ENCODE data around the gene CHFR.
"Not testable (repeated sequence)": the region's sequence is repeated elsewhere in the genome, so short reads cannot be mapped to it uniquely, and the experiment has no call there.

CHFR gene

GRCh38 chr12:132828706-132829534 lies 58.5 kb downstream of the CHFR start, which contains the start of gene GOLGA3:
TSS of gene GOLGA3 (minus strand) at chr12:132828869. CDS start at chr12:132822128, 6,741 bp downstream.
- peak; percentile 93 for ATAC-seq (replicated peaks)
- Mint-ChIP-seq H3K27me3 (no peaks in the 10 kb centered on the region), H3K27ac (peak within 1 kb of the TSS; percentile 100), H3K36me3 (ENCODE audit: insufficient read depth) (peaks cover 25% of the 10 kb centered on the region), H3K4me1 (ENCODE audit: low read depth in 2 of 2) (peaks cover 25 to 34% of the 10 kb centered on the region in 2 donors), H3K4me3 (peak within 1 kb of the TSS; percentile 97 to 99), H3K9me3 (no peaks in the 10 kb centered on the region)
- DNase-seq: peak; percentile 90 to 94 (median 93)

GRCh38 chr12:132827763-132828703 lies 59.4 kb downstream of the CHFR start:
- DNase-seq: peak in 1 of 3 experiments; percentile 9
- ATAC-seq (replicated peaks): peak; percentile 52
- Mint-ChIP-seq H3K4me1 (ENCODE audit: low read depth in 2 of 2) (peaks cover 25 to 27% of the 10 kb centered on the region in 2 donors), H3K9me3 (no peaks in the 10 kb centered on the region), H3K27ac (peak overlapping the region; percentile 100), H3K4me3 (peak overlapping the region; percentile 97 to 99), H3K36me3 (ENCODE audit: insufficient read depth) (peaks cover 29% of the 10 kb centered on the region), H3K27me3 (no peaks in the 10 kb centered on the region)

- no peak for ATAC-seq (replicated peaks)
- H3K27ac Mint-ChIP-seq: no peak overlapping the region
- H3K4me1 Mint-ChIP-seq (ENCODE audit: low read depth in 2 of 2): peaks cover 25 to 27% of the 10 kb centered on the region in 2 donors
- H3K36me3 Mint-ChIP-seq (ENCODE audit: insufficient read depth): peaks cover 44% of the 10 kb centered on the region
- peak overlapping the region; percentile 29 to 40 for H3K4me3 Mint-ChIP-seq
- H3K9me3 Mint-ChIP-seq: no peaks in the 10 kb centered on the region
- H3K27me3 Mint-ChIP-seq: no peaks in the 10 kb centered on the region
- no peak for DNase-seq
Observed at GRCh38 chr12:132825861-132826260, 61.5 kb downstream of the CHFR start.

- Mint-ChIP-seq H3K9me3 (no peaks in the 10 kb centered on the region), H3K27ac (no peak overlapping the region), H3K4me3 (no peak overlapping the region), H3K4me1 (ENCODE audit: low read depth in 2 of 2) (peaks cover 25 to 27% of the 10 kb centered on the region in 2 donors), H3K27me3 (no peaks in the 10 kb centered on the region), H3K36me3 (ENCODE audit: insufficient read depth) (peaks cover 52% of the 10 kb centered on the region)
- DNase-seq (no peak), ATAC-seq (replicated peaks) (no peak)
Observed at GRCh38 chr12:132825089-132825488, 62.3 kb downstream of the CHFR start.

GRCh38 chr12:132824053-132824452 lies 63.4 kb downstream of the CHFR start:
- peaks cover 23 to 25% of the 10 kb centered on the region in 2 donors for H3K4me1 Mint-ChIP-seq (ENCODE audit: low read depth in 2 of 2)
- peak overlapping the region in 1 of 2 donors; percentile 29 for H3K27ac Mint-ChIP-seq
- no peaks in the 10 kb centered on the region for H3K9me3 Mint-ChIP-seq
- no peak for ATAC-seq (replicated peaks)
- H3K4me3 Mint-ChIP-seq: no peak overlapping the region
- DNase-seq: no peak
- H3K27me3 Mint-ChIP-seq: no peaks in the 10 kb centered on the region
- peaks cover 58% of the 10 kb centered on the region for H3K36me3 Mint-ChIP-seq (ENCODE audit: insufficient read depth)

- Mint-ChIP-seq H3K27me3 (no peaks in the 10 kb centered on the region), H3K27ac (peak overlapping the region; percentile 85 to 90), H3K36me3 (ENCODE audit: insufficient read depth) (peaks cover 73% of the 10 kb centered on the region), H3K9me3 (no peaks in the 10 kb centered on the region), H3K4me1 (ENCODE audit: low read depth in 2 of 2) (peaks cover 5 to 8% of the 10 kb centered on the region in 2 donors), H3K4me3 (peak overlapping the region in 1 of 2 donors; percentile 53)
- DNase-seq (no peak), ATAC-seq (replicated peaks) (peak; percentile 81)
Observed at GRCh38 chr12:132818562-132818961, 68.8 kb downstream of the CHFR start.

GRCh38 chr12:132814232-132814631 lies 73.2 kb downstream of the CHFR start:
- Mint-ChIP-seq H3K9me3 (no peaks in the 10 kb centered on the region), H3K4me3 (no peak overlapping the region), H3K27ac (no peak overlapping the region), H3K4me1 (ENCODE audit: low read depth in 2 of 2) (peaks cover 8 to 11% of the 10 kb centered on the region in 2 donors), H3K36me3 (ENCODE audit: insufficient read depth) (peaks cover 71% of the 10 kb centered on the region), H3K27me3 (no peaks in the 10 kb centered on the region)
- DNase-seq: no peak
- ATAC-seq (replicated peaks): no peak

GRCh38 chr12:132813443-132813842 lies 74.0 kb downstream of the CHFR start:
- no peak for DNase-seq
- Mint-ChIP-seq H3K4me1 (ENCODE audit: low read depth in 2 of 2) (peaks cover 9 to 10% of the 10 kb centered on the region in 2 donors), H3K27me3 (no peaks in the 10 kb centered on the region), H3K27ac (no peak overlapping the region), H3K4me3 (no peak overlapping the region), H3K9me3 (no peaks in the 10 kb centered on the region), H3K36me3 (ENCODE audit: insufficient read depth) (peaks cover 64% of the 10 kb centered on the region)
- no peak for ATAC-seq (replicated peaks)

GRCh38 chr12:132812631-132813305 lies 74.6 kb downstream of the CHFR start:
- H3K4me3 Mint-ChIP-seq: no peak overlapping the region

GRCh38 chr12:132809391-132809790 lies 78.0 kb downstream of the CHFR start:
- H3K27ac Mint-ChIP-seq: peak overlapping the region in 1 of 2 donors; percentile 17
- not testable (repeated sequence) for H3K9me3 Mint-ChIP-seq

More at GRCh38 chr12:132812631-132813305, 74.6 kb downstream of the CHFR start:
- Mint-ChIP-seq H3K27me3 (no peaks in the 10 kb centered on the region), H3K27ac (peak overlapping the region in 1 of 2 donors; percentile 52), H3K4me1 (ENCODE audit: low read depth in 2 of 2) (peaks cover 4% of the 10 kb centered on the region in 2 donors), H3K9me3 (no peaks in the 10 kb centered on the region), H3K36me3 (ENCODE audit: insufficient read depth) (peaks cover 61% of the 10 kb centered on the region)
- ATAC-seq (replicated peaks) (peak; percentile 75), DNase-seq (no peak)

GRCh38 chr12:132807295-132808092 lies 79.9 kb downstream of the CHFR start:
- no peak overlapping the region for H3K4me3 Mint-ChIP-seq
- H3K9me3 Mint-ChIP-seq: no peaks in the 10 kb centered on the region
- H3K4me1 Mint-ChIP-seq (ENCODE audit: low read depth in 2 of 2): peaks cover 4 to 7% of the 10 kb centered on the region in 2 donors
- H3K27me3 Mint-ChIP-seq: no peaks in the 10 kb centered on the region
- peaks cover 58% of the 10 kb centered on the region for H3K36me3 Mint-ChIP-seq (ENCODE audit: insufficient read depth)
- no peak for DNase-seq
- peak overlapping the region in 1 of 2 donors; percentile 15 for H3K27ac Mint-ChIP-seq
- ATAC-seq (replicated peaks): no peak

More at GRCh38 chr12:132809391-132809790, 78.0 kb downstream of the CHFR start:
- peaks cover 52% of the 10 kb centered on the region for H3K36me3 Mint-ChIP-seq (ENCODE audit: insufficient read depth)
- not testable (repeated sequence) for H3K4me1 Mint-ChIP-seq (ENCODE audit: low read depth in 2 of 2); H3K4me3 Mint-ChIP-seq; ATAC-seq (replicated peaks); H3K27me3 Mint-ChIP-seq; DNase-seq

- DNase-seq (no peak), ATAC-seq (replicated peaks) (no peak)
- Mint-ChIP-seq H3K27ac (peak overlapping the region in 1 of 2 donors; percentile 15), H3K4me1 (ENCODE audit: low read depth in 2 of 2) (peaks cover 2 to 3% of the 10 kb centered on the region in 2 donors), H3K9me3 (no peaks in the 10 kb centered on the region), H3K27me3 (no peaks in the 10 kb centered on the region), H3K4me3 (no peak overlapping the region), H3K36me3 (ENCODE audit: insufficient read depth) (peaks cover 57% of the 10 kb centered on the region)
Observed at GRCh38 chr12:132806857-132807256, 80.5 kb downstream of the CHFR start.
